Heart right ventricle (tissue), 16 donors: ENCODE measurements around the gene PRKCE. TPM values are rescaled to one million over a fixed set of nuclear protein-coding genes. Genes with fewer than 3 reads are reported as not detected.

Source experiments
- ATAC-seq, 8 donors: fragments of 200-7000 bp; cut with Tn5 transposase; one replicate each; pipeline ENCODE4 v1.9.1; 2020; ENCODE audit warnings: mild to moderate bottlenecking in 8 of 8, moderate library complexity in 8 of 8, moderate number of reproducible peaks in 1 of 8
- DNase-seq, 2 donors: peaks; one replicate each; pipeline ENCODE4 v3.0.0-alpha.2; 2020
- H3K27ac ChIP-seq, 10 donors: fragments of 200-600 bp; sonication (generic) in 2 of 10; one replicate each; pipeline versions ENCODE4 v1.5.0 to v1.8.0; 2020 to 2022; ENCODE audit warnings: mild to moderate bottlenecking in 3 of 10
- H3K27me3 ChIP-seq, 7 donors: fragments of 200-600 bp; one replicate each; pipeline ENCODE4 v1.8.0; 2021 to 2022; ENCODE audit warnings: mild to moderate bottlenecking in 2 of 7
- H3K36me3 ChIP-seq, 9 donors: fragments of 200-600 bp; sonication (generic) in 1 of 9; one replicate each; pipeline versions ENCODE4 v1.5.0 to v1.8.0; 2020 to 2022; ENCODE audit warnings: mild to moderate bottlenecking in 2 of 9
- H3K4me1 ChIP-seq, 9 donors: fragments of 200-600 bp; sonication (generic) in 1 of 9; one replicate each; pipeline versions ENCODE4 v1.5.0 to v1.8.0; 2020 to 2022; ENCODE audit warnings: mild to moderate bottlenecking in 4 of 9
- H3K4me3 ChIP-seq, 10 donors: fragments of 200-600 bp; sonication (generic) in 2 of 10; one replicate each; pipeline versions ENCODE4 v1.5.0 to v1.8.0; 2020 to 2022; ENCODE audit warnings: mild to moderate bottlenecking in 7 of 10, moderate library complexity in 2 of 10
- H3K9me3 ChIP-seq, 11 donors: fragments of 200-600 bp in 10 of 11; sonication (generic) in 2 of 11; one replicate each; pipeline versions ENCODE4 v1.5.0 to v1.8.0; 2013 to 2022; ENCODE audit warnings: mild to moderate bottlenecking in 2 of 11, control low read depth in 1 of 11, moderate library complexity in 1 of 11
- WGBS, 2 donors: extraction: QIAGEN DNeasy Blood & Tissue Kit; methylation state at CpG; one replicate each; pipeline ENCODE4 v1.1.7; 2013; ENCODE audit warnings: inconsistent platforms in 1 of 2; 5-methylcytosine and 5-hydroxymethylcytosine counted together
- intact Hi-C, 10 donors: fragments of 100-400 bp; cut with DNase I; formaldehyde crosslinking; loops; one replicate each; pipeline versions ENCODE4 v1.11.1 to v1.14.2; 2022
- polyA plus RNA-seq, 2 donors: library from polyadenylated mRNA; stranded (reverse); fragments of 200-250 nt; gene quantifications; one replicate each; pipeline ENCODE4 v1.2.3, GENCODE V29; 2013
- total RNA-seq, 10 donors: library from RNA; stranded (reverse); fragmentation: NEBNext Ultra II Directional in 3 of 10; extraction: Animal tissue kit (Norgen Biotek cat#: 25700) in 3 of 10; gene quantifications; one replicate each; pipeline versions ENCODE4 v1.2.1 to v1.2.4, GENCODE V29; 2021 to 2023
- TF ChIP-seq, protein P1 (sequence below), 9 donors: fragments of 200-600 bp; sonication (generic) in 2 of 9; IDR thresholded peaks; one replicate each; pipeline versions ENCODE4 v1.5.0 to v1.8.0; 2021 to 2022; ENCODE audit warnings: antibody characterized with exemption in 9 of 9, mild to moderate bottlenecking in 5 of 9, moderate library complexity in 1 of 9
- donor health status: Arrhythmogenic right ventricular cardiomyopathy.
- donor health status: ischemic (EF 13 %, LVEDD 7.1; RV severe dilation, severe dysfunction).
- donor health status: healthy with polysubstance abuse.
- donor health status: DM: no; HTN: yes; CAD: no.
- donor health status: DM: no; HTN: no; CAD: no.
- donor health status: ischemic (EF 25% LVEDD 6.9; RV normal size, moderate dysfunction).
- donor health status: ischemic (EF 25% LVEDD 5.7; RV mildly dilated, moderate dysfunction).
- donor health status: healthy.
- donor health status: DM: yes; HTN: yes; CAD: no.
- donor health status: Ischemic cardiomyopathy.
- donor health status: ischemic (EF 35%, LVEDD 5.7; RV mildly dilated, moderate dysfunction).
- donor health status: nonischemic (EF 11% LVEDD 7.7; RV severe dilation, severe dysfunction).
- donor health status: DM: yes; HTN: yes; CAD: no.
- donor health status: PGD.
- donor health status: ischemic (EF 29% LVEDD 5.4; RV normal size, mild dysfunction).
- donor health status: nonischemic (EF 23%, LVEDD 6.1; RV moderate dilation, normal function).

The PRKCE gene
- total and polyA plus RNA-seq, 12 donors, result 3.7 to 22.7 (median 16.7) TPM

DNA sequence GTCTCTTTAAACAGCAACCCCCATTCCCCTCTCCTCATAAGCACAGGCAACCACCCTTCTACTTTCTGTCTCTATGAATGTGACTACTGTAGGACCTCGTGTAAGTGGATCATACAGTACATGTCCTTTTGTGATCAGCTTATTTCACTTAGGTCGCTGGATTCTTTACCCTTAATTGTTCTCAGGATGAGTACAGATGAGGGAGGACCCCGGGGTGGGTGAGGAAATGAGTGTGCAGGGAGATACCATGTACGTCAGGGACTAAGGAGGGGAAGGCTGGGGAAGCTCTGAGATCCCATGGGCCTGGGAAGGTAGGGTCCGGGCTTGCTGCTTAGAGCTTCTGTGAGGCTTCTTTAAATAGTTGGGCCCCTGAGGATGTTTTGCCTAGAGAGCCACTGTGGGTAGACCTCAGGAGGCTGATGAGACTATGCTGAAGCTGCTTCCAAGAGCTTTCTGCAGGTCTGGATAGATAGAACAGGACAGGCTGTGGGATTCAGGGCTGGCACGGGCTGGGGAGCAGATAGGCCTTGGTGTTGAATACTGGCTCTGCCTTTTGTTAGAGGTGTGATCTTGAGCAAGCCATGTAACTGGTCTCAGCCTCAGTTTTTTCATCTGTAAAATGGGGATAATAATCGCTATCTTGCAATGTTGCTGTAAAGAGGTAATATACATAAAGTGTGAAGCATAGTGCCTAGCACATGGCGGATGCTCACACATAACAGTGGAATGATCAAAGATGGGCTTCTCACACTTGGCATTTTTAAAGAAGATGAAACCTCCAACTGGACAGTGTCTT, 155.3 kb downstream of the PRKCE start:
- 82 to 87% methylated on average over 8 of the region's 8 CpGs for WGBS, 2 donors
- no peaks in the 10 kb centered on the region for H3K9me3 ChIP-seq
- no peak overlapping the region for H3K27ac ChIP-seq
- peaks cover 0 to 8% (median 0%) of the 10 kb centered on the region in 9 donors for H3K4me1 ChIP-seq
- H3K36me3 ChIP-seq, result no peaks in the 10 kb centered on the region
- H3K4me3 ChIP-seq, result no peak overlapping the region
- H3K27me3 ChIP-seq, result no peaks in the 10 kb centered on the region
- intact Hi-C loops, result no loop called here
- ATAC-seq, result peak in 1 of 8 donors; percentile 20
- DNase-seq, result no peak
- TF ChIP-seq, protein P1, sequence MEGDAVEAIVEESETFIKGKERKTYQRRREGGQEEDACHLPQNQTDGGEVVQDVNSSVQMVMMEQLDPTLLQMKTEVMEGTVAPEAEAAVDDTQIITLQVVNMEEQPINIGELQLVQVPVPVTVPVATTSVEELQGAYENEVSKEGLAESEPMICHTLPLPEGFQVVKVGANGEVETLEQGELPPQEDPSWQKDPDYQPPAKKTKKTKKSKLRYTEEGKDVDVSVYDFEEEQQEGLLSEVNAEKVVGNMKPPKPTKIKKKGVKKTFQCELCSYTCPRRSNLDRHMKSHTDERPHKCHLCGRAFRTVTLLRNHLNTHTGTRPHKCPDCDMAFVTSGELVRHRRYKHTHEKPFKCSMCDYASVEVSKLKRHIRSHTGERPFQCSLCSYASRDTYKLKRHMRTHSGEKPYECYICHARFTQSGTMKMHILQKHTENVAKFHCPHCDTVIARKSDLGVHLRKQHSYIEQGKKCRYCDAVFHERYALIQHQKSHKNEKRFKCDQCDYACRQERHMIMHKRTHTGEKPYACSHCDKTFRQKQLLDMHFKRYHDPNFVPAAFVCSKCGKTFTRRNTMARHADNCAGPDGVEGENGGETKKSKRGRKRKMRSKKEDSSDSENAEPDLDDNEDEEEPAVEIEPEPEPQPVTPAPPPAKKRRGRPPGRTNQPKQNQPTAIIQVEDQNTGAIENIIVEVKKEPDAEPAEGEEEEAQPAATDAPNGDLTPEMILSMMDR (IDR thresholded peaks at IDR 0.05), result no peak

DNA sequence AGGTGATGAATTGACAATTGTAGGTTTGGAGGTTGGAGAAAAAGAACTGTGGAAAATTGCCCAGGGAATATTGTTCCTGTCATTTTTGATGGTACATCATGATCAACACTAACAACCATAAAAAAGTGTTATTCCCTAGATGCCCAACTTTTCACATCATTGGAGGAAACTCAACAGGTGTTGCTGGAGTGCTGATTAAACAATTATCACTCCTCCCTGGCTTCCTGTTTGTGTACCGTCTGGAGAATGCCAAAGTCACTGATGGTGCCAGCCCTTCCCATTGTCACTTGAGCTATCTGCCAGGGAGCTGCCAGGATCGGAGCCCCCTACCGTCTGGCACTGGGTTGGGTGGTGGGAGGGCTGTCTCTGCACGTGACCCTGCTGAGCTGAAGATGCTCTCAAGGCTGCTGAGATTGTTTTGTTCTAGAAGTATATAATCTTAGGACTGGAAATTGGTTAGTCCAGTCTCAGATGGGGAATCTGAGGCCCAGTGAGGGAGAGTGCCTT, 156.9 kb downstream of the PRKCE start:
- Histone ChIP-seq H3K4me3 (no peak overlapping the region), H3K36me3 (no peaks in the 10 kb centered on the region), H3K9me3 (no peaks in the 10 kb centered on the region), H3K27me3 (no peaks in the 10 kb centered on the region), H3K27ac (no peak overlapping the region), H3K4me1 (peaks cover 7 to 23% (median 14%) of the 10 kb centered on the region in 9 donors)
- WGBS, 2 donors, result 46 to 57% methylated on average over 4 of the region's 4 CpGs
- TF ChIP-seq, protein P1 (IDR thresholded peaks at IDR 0.05), result no peak
- DNase-seq, result no peak
- no peak for ATAC-seq
- intact Hi-C loops, result no loop called here

DNA sequence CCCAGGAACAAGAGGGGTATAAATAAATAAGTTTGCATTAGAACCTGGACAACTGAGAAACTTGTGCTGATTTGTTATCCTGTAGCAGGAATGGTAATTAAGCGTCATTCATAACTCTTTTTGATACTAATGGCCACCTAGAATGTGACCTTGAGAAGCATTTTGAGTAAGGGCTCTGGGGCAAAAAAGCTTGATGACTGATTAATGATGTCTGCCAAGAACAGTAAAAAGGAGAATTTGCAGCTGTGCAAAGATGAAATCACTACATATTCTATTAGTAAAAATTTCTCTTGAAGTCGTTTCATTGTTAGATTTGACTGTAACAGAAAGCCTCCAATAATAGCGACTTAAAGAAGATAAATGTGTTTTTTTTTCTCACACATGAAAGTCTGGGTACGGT, 157.7 kb downstream of the PRKCE start:
- 79 to 84% methylated on average over 4 of the region's 4 CpGs for WGBS, 2 donors
- DNase-seq, result no peak
- Histone ChIP-seq H3K9me3 (no peaks in the 10 kb centered on the region), H3K4me1 (peaks cover 12 to 32% (median 22%) of the 10 kb centered on the region in 9 donors), H3K36me3 (no peaks in the 10 kb centered on the region), H3K27me3 (no peaks in the 10 kb centered on the region), H3K27ac (no peak overlapping the region), H3K4me3 (no peak overlapping the region)
- intact Hi-C loops, result no loop called here
- no peak for ATAC-seq
- TF ChIP-seq, protein P1 (IDR thresholded peaks at IDR 0.05), result no peak

DNA sequence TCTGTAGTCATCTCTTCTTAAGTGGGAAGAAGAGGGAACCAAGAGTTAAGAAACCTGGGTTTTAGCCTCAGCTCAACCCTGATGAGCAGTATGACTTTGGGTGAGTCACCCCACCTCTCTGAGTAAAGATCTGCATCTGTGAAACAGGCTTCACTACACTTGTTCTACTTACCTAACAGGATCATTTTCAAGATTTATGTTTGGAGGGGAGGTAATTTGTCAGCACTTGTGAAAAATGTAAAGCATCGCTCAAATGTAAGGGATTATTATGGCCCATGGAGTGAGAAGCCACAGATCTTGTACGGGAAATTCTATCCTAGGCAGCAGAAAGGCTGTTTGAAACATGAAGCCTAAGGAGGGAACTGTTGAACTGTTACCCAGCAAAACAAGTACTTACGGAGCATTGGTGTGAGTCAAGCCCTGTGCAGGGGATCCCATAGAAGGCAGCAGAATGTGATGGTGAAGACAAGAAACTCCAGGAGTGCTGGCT, 160.6 kb downstream of the PRKCE start:
- DNase-seq (no peak), ATAC-seq (no peak)
- Histone ChIP-seq H3K9me3 (no peaks in the 10 kb centered on the region), H3K27me3 (no peaks in the 10 kb centered on the region), H3K27ac (peak overlapping the region in 3 of 10 donors; percentile 48 to 87 (median 65)), H3K4me3 (no peak overlapping the region), H3K4me1 (peaks cover 16 to 55% (median 46%) of the 10 kb centered on the region in 9 donors), H3K36me3 (no peaks in the 10 kb centered on the region)
- TF ChIP-seq, protein P1 (IDR thresholded peaks at IDR 0.05), result no peak
- WGBS, 2 donors, result 88 to 93% methylated on average over 3 of the region's 3 CpGs
- intact Hi-C loops, result loop anchor here in 1 of 10 donors (10.0 kb wide), 1 partner anchor 123 kb away; no protein-coding TSS in a partner anchor
